ENCODE data around the gene PTPRU. TPM values are rescaled to one million over a fixed set of nuclear protein-coding genes. Genes with fewer than 3 reads are reported as not detected.

The PTPRU gene
- total RNA-seq, 5 donors from 2014 or later (not counting 1 experiment from before 2014, with no cell fraction given) = 0.13 to 0.82 (median 0.33) TPM; not detected in 2

GRCh38 chr1:29282924-29283803 lies 46.8 kb downstream of the PTPRU start:
- WGBS (ENCODE audit: insufficient coverage) = 20% methylated on average over 10 of the region's 16 CpGs
- POLR2A ChIA-PET = no interaction called here

GRCh38 chr1:29283804-29284195 lies 47.5 kb downstream of the PTPRU start:
- DNase-seq (no peak), ATAC-seq (replicated peaks in 1 of 4) (no peak)
- H3K27ac Mint-ChIP-seq = no peak overlapping the region
- CTCF ChIA-PET = no interaction called here
- H3K9me3 Mint-ChIP-seq = no peaks in the 10 kb centered on the region
- H3K4me3 Mint-ChIP-seq = peak overlapping the region in 2 of 3 donors; percentile 34 to 61
- Histone ChIP-seq H3K9me3 (no peaks in the 10 kb centered on the region), H3K36me3 (ENCODE audit: control insufficient read depth in 2 of 2, extremely low read depth in 1 of 2, insufficient read depth in 1 of 2, low read length in 1 of 2) (no peaks in the 10 kb centered on the region), H3K27me3 (replicated peaks in 1 of 2; ENCODE audit: control insufficient read depth in 2 of 2, extremely low read depth in 1 of 2, insufficient read depth in 2 of 2, low read length in 1 of 2) (peaks cover 0 to 21% of the 10 kb centered on the region in 2 experiments), H3K4me3 (ENCODE audit: control insufficient read depth in 1 of 2, extremely low read depth in 1 of 2, low read length in 1 of 2) (no peak overlapping the region), H3K27ac (ENCODE audit: low read length) (no peak overlapping the region), H3K4me1 (ENCODE audit: control insufficient read depth in 1 of 2, extremely low read depth in 1 of 2, insufficient read depth in 2 of 2, low read length in 2 of 2) (peaks cover 0 to 7% of the 10 kb centered on the region in 2 experiments)
- POLR2A ChIA-PET = no interaction called here
- H3K36me3 Mint-ChIP-seq = no peaks in the 10 kb centered on the region
- peaks cover 4 to 5% of the 10 kb centered on the region in 2 donors for H3K27me3 Mint-ChIP-seq
- peaks cover 4 to 10% (median 4%) of the 10 kb centered on the region in 3 donors for H3K4me1 Mint-ChIP-seq
- 89% methylated on average over 6 of the region's 10 CpGs for WGBS (ENCODE audit: insufficient coverage)

More at GRCh38 chr1:29282924-29283803, 46.8 kb downstream of the PTPRU start:
- H3K27ac Mint-ChIP-seq = peak overlapping the region in 1 of 2 donors; percentile 55
- Histone ChIP-seq H3K4me1 (ENCODE audit: control insufficient read depth in 1 of 2, extremely low read depth in 1 of 2, insufficient read depth in 2 of 2, low read length in 2 of 2) (peaks cover 0 to 7% of the 10 kb centered on the region in 2 experiments), H3K27me3 (replicated peaks in 1 of 2; ENCODE audit: control insufficient read depth in 2 of 2, extremely low read depth in 1 of 2, insufficient read depth in 2 of 2, low read length in 1 of 2) (peaks cover 0 to 21% of the 10 kb centered on the region in 2 experiments), H3K27ac (ENCODE audit: low read length) (no peak overlapping the region), H3K4me3 (ENCODE audit: control insufficient read depth in 1 of 2, extremely low read depth in 1 of 2, low read length in 1 of 2) (no peak overlapping the region), H3K9me3 (no peaks in the 10 kb centered on the region), H3K36me3 (ENCODE audit: control insufficient read depth in 2 of 2, extremely low read depth in 1 of 2, insufficient read depth in 1 of 2, low read length in 1 of 2) (no peaks in the 10 kb centered on the region)
- H3K4me3 Mint-ChIP-seq = peak overlapping the region in 2 of 3 donors; percentile 34 to 61
- peaks cover 4 to 8% of the 10 kb centered on the region in 2 donors for H3K27me3 Mint-ChIP-seq
- peak in 2 of 4 experiments; percentile 40 to 44 for ATAC-seq (replicated peaks in 1 of 4)
- DNase-seq = peak in 2 of 35 experiments; percentile 9 to 21
- CTCF ChIA-PET = no interaction called here
- no peaks in the 10 kb centered on the region for H3K36me3 Mint-ChIP-seq
- peaks cover 4 to 10% (median 4%) of the 10 kb centered on the region in 3 donors for H3K4me1 Mint-ChIP-seq
- H3K9me3 Mint-ChIP-seq = no peaks in the 10 kb centered on the region

- H3K27ac ChIP-seq (ENCODE audit: low read length) = no peak overlapping the region
- H3K9me3 ChIP-seq = no peaks in the 10 kb centered on the region
- ChIA-PET POLR2A (no interaction called here), CTCF (no interaction called here)
- Mint-ChIP-seq H3K4me3 (no peak overlapping the region), H3K27ac (no peak overlapping the region), H3K27me3 (peaks cover 4 to 5% of the 10 kb centered on the region in 2 donors), H3K9me3 (no peaks in the 10 kb centered on the region), H3K36me3 (no peaks in the 10 kb centered on the region), H3K4me1 (peaks cover 4 to 10% (median 4%) of the 10 kb centered on the region in 3 donors)
- peaks cover 0 to 17% of the 10 kb centered on the region in 2 experiments for H3K27me3 ChIP-seq (replicated peaks in 1 of 2; ENCODE audit: control insufficient read depth in 2 of 2, extremely low read depth in 1 of 2, insufficient read depth in 2 of 2, low read length in 1 of 2)
- ATAC-seq (replicated peaks in 1 of 4) (no peak), DNase-seq (no peak)
- peaks cover 0 to 7% of the 10 kb centered on the region in 2 experiments for H3K4me1 ChIP-seq (ENCODE audit: control insufficient read depth in 1 of 2, extremely low read depth in 1 of 2, insufficient read depth in 2 of 2, low read length in 2 of 2)
- no peak overlapping the region for H3K4me3 ChIP-seq (ENCODE audit: control insufficient read depth in 1 of 2, extremely low read depth in 1 of 2, low read length in 1 of 2)
- WGBS (ENCODE audit: insufficient coverage) = 90% methylated on average over 7 of the region's 8 CpGs
- H3K36me3 ChIP-seq (ENCODE audit: control insufficient read depth in 2 of 2, extremely low read depth in 1 of 2, insufficient read depth in 1 of 2, low read length in 1 of 2) = no peaks in the 10 kb centered on the region
Measured at GRCh38 chr1:29284286-29284960, 48.1 kb downstream of the PTPRU start.

GRCh38 chr1:29284961-29285560 lies 48.7 kb downstream of the PTPRU start:
- no peak for DNase-seq
- 74% methylated on average over 3 of the region's 5 CpGs for WGBS (ENCODE audit: insufficient coverage)
- Histone ChIP-seq H3K27me3 (replicated peaks in 1 of 2; ENCODE audit: control insufficient read depth in 2 of 2, extremely low read depth in 1 of 2, insufficient read depth in 2 of 2, low read length in 1 of 2) (peaks cover 0 to 15% of the 10 kb centered on the region in 2 experiments), H3K4me3 (ENCODE audit: control insufficient read depth in 1 of 2, extremely low read depth in 1 of 2, low read length in 1 of 2) (no peak overlapping the region), H3K36me3 (ENCODE audit: control insufficient read depth in 2 of 2, extremely low read depth in 1 of 2, insufficient read depth in 1 of 2, low read length in 1 of 2) (no peaks in the 10 kb centered on the region), H3K27ac (ENCODE audit: low read length) (no peak overlapping the region), H3K9me3 (no peaks in the 10 kb centered on the region), H3K4me1 (ENCODE audit: control insufficient read depth in 1 of 2, extremely low read depth in 1 of 2, insufficient read depth in 2 of 2, low read length in 2 of 2) (peaks cover 0 to 7% of the 10 kb centered on the region in 2 experiments)
- ChIA-PET CTCF (no interaction called here), POLR2A (no interaction called here)
- Mint-ChIP-seq H3K9me3 (no peaks in the 10 kb centered on the region), H3K36me3 (no peaks in the 10 kb centered on the region), H3K27me3 (peaks cover 4 to 5% of the 10 kb centered on the region in 2 donors), H3K4me1 (peaks cover 4 to 10% (median 4%) of the 10 kb centered on the region in 3 donors), H3K4me3 (no peak overlapping the region), H3K27ac (no peak overlapping the region)
- ATAC-seq (replicated peaks in 1 of 4) = no peak

- Histone ChIP-seq H3K27me3 (replicated peaks in 1 of 2; ENCODE audit: control insufficient read depth in 2 of 2, extremely low read depth in 1 of 2, insufficient read depth in 2 of 2, low read length in 1 of 2) (peaks cover 0 to 15% of the 10 kb centered on the region in 2 experiments), H3K4me3 (ENCODE audit: control insufficient read depth in 1 of 2, extremely low read depth in 1 of 2, low read length in 1 of 2) (no peak overlapping the region), H3K9me3 (no peaks in the 10 kb centered on the region), H3K4me1 (ENCODE audit: control insufficient read depth in 1 of 2, extremely low read depth in 1 of 2, insufficient read depth in 2 of 2, low read length in 2 of 2) (peaks cover 0 to 7% of the 10 kb centered on the region in 2 experiments), H3K27ac (ENCODE audit: low read length) (no peak overlapping the region), H3K36me3 (ENCODE audit: control insufficient read depth in 2 of 2, extremely low read depth in 1 of 2, insufficient read depth in 1 of 2, low read length in 1 of 2) (no peaks in the 10 kb centered on the region)
- Mint-ChIP-seq H3K9me3 (no peaks in the 10 kb centered on the region), H3K4me1 (peaks cover 4 to 10% (median 4%) of the 10 kb centered on the region in 3 donors), H3K27ac (no peak overlapping the region), H3K27me3 (peaks cover 4 to 5% of the 10 kb centered on the region in 2 donors), H3K36me3 (no peaks in the 10 kb centered on the region), H3K4me3 (no peak overlapping the region)
- no peak for DNase-seq
- ChIA-PET POLR2A (no interaction called here), CTCF (no interaction called here)
- whole genome bisulfite sequencing (ENCODE audit: insufficient coverage) = 77% methylated on average over 1 of the region's 7 CpGs
- ATAC-seq (replicated peaks in 1 of 4) = no peak
Measured at GRCh38 chr1:29285771-29286170, 49.4 kb downstream of the PTPRU start.

- Histone ChIP-seq H3K9me3 (no peaks in the 10 kb centered on the region), H3K36me3 (ENCODE audit: control insufficient read depth in 2 of 2, extremely low read depth in 1 of 2, insufficient read depth in 1 of 2, low read length in 1 of 2) (no peaks in the 10 kb centered on the region), H3K4me1 (ENCODE audit: control insufficient read depth in 1 of 2, extremely low read depth in 1 of 2, insufficient read depth in 2 of 2, low read length in 2 of 2) (peaks cover 0 to 7% of the 10 kb centered on the region in 2 experiments), H3K27ac (ENCODE audit: low read length) (no peak overlapping the region), H3K27me3 (replicated peaks in 1 of 2; ENCODE audit: control insufficient read depth in 2 of 2, extremely low read depth in 1 of 2, insufficient read depth in 2 of 2, low read length in 1 of 2) (peaks cover 0 to 11% of the 10 kb centered on the region in 2 experiments), H3K4me3 (ENCODE audit: control insufficient read depth in 1 of 2, extremely low read depth in 1 of 2, low read length in 1 of 2) (no peak overlapping the region)
- ChIA-PET CTCF (no interaction called here), POLR2A (no interaction called here)
- peaks cover 4 to 10% (median 4%) of the 10 kb centered on the region in 3 donors for H3K4me1 Mint-ChIP-seq
- H3K36me3 Mint-ChIP-seq = no peaks in the 10 kb centered on the region
- peaks cover 4 to 5% of the 10 kb centered on the region in 2 donors for H3K27me3 Mint-ChIP-seq
- WGBS (ENCODE audit: insufficient coverage) = 100% methylated on average over 2 of the region's 4 CpGs
- no peaks in the 10 kb centered on the region for H3K9me3 Mint-ChIP-seq
- H3K4me3 Mint-ChIP-seq = no peak overlapping the region
- H3K27ac Mint-ChIP-seq = no peak overlapping the region
- ATAC-seq (replicated peaks in 1 of 4) = no peak
- no peak for DNase-seq
Measured at GRCh38 chr1:29286194-29286767, 50.0 kb downstream of the PTPRU start.

Data from T-cell (primary cell).